Measurements from ENCODE around the gene ZNF628.

The ZNF628 gene

DNA sequence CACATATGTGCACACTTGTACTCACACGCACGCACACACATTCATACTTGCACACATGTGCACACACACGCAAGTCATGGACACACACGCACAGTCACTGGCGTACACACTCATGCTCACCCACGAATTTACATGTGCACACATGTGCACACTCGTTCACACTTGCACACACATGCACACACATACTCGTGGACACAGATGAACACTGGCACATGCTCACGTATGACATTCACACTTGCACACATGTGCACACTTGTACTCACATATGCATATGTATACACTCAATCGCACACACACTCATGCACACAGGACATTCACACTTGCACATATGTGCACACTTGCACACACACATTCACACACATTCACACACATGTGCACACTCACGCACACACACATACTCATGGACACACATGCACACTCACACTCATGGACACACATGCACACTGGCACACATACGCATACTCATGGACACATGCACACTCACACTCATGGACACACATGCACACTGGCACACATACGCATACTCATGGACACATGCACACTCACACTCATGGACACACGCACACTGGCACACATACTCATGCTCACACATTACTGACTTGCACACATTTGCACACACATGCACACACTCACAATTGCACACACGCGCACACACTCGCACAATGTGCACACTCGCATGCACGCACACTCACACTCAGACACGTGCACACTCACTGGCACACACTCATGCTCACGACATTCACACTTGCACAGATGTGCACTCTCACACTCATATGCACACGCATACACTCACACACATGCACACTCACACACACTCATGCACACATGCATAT, 51.0 kb downstream of the ZNF628 start:
- DNase-seq (ENCODE audit: low read depth in 1 of 2, low spot score in 1 of 2): no peak

DNA sequence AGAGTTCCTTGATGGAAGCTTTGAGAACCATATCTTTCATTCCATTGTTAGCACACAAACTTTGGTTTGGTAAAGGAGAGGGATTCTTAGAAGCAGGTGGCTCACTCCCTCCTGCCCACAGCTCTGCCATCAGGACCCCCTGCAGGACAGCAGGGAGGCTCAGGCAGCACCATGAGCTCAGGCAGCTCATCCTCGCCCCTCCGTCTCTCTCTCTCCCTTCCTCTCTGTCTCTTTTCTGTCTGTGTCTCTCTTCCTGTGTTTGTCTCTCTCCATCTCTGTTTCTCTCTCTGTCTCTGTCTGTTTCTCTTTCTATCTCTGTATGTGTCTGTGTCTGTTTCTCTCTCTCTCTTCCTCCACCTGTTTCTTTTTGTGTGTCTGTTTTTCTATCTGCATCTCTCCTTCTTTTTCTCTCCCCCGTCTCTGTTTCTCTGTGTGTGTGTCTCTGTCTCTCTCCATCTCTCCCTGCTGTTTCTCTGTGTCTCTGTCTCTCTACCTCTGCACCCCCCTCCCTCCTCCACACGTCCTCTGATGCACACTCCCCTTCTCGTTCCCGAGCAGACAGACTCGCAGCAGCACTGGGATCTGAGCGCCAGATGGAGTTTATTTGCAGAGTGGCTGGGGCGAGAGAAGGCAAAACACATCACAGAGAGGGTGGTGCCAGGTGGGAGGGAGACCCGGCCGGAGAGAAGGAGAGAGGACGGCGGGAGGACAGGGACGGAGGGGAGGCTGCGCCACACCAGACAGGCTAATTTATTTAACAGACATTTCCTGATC, 51.8 kb downstream of the ZNF628 start:
- no peak for DNase-seq (ENCODE audit: low read depth in 1 of 2, low spot score in 1 of 2)

DNA sequence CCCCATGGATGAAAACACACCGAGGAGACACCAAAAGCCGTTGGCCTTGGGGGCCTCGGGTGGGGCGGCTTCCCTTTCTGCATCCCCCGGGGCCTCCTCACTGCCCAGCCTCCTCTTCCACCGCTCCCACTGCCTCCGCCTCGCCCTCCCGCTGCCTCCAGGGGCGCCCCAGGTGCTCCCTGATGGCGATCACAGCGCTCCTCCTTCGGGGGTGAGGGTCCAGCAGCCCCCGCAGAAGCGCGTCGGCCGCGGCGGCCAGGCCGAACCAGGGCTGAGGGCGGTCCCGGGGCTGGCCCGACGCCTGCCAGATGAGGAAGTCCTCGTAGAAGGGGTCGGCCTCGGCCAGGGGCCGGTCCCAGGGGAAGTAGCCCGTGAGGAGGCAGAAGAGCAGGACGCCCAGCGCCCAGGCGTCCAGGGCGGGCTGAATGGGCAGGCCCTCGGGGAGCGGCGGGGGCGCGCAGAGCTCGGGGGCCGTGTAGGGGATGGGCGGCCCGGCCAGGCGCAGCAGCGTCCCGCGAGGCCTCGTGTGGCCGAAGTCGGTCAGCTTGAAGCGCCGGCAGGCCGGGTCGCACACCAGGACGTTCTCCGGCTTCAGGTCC, 53.3 kb downstream of the ZNF628 start:
- no peak for DNase-seq (ENCODE audit: low read depth in 1 of 2, low spot score in 1 of 2)

DNA sequence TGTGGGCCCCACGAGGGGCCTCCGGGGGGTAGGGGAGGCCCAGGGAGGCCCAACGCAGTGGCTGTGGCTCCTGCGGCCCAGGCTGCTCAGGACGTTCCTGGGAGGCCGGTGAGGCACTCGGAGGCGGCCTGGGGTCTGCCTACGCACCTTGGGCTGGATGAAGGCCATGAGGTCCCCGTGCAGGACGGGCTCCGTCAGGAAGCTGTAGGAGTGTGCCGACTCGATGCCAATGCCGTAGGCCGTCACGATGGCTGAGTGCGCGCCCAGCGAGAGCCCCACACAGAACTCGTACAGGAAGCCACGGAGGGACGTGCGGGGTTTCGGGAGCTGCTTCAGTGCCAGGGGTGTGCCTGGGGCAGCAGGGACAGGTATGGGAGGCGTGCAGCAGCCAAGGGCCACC, 54.6 kb downstream of the ZNF628 start:
- no peak for DNase-seq (ENCODE audit: low read depth in 1 of 2, low spot score in 1 of 2)
